Right atrium auricular region (tissue), 2 donors: ENCODE data around the gene CFAP65. TPM values are rescaled to one million over a fixed set of nuclear protein-coding genes. Genes with fewer than 3 reads are reported as not detected.

Experiments used
- DNase-seq: peaks from one replicate; pipeline ENCODE4 v3.0.0-alpha.2; 2019; ENCODE audit warnings: low spot score
- H3K27ac ChIP-seq, 2 donors: fragments of 200-600 bp; sonication (generic); 1 replicate in 1 of 2; 2 replicates in 1 of 2; pipeline ENCODE4 v1.5.1; 2016 to 2019
- H3K27me3 ChIP-seq, 2 donors: fragments of 200-600 bp; sonication (generic); one replicate each; pipeline versions ENCODE4 v1.5.1 to v1.6.0; 2017 to 2019
- H3K36me3 ChIP-seq: fragments of 200-600 bp; sonication (generic); one replicate; pipeline ENCODE4 v1.5.1; 2016
- H3K4me1 ChIP-seq, 2 donors: fragments of 200-600 bp; sonication (generic); one replicate each; pipeline versions ENCODE4 v1.5.1 to v1.6.0; 2017 to 2019
- H3K4me3 ChIP-seq, 2 donors: fragments of 200-600 bp; sonication (generic); 1 replicate in 1 of 2; 2 replicates in 1 of 2; pipeline ENCODE4 v1.5.1; 2017 to 2019; ENCODE audit warnings: mild to moderate bottlenecking in 1 of 2, moderate library complexity in 1 of 2
- H3K9me3 ChIP-seq, 2 donors: fragments of 200-600 bp; sonication (generic); one replicate each; pipeline ENCODE4 v1.5.1; 2019
- total RNA-seq, 2 donors: library from RNA; depleted of rRNA; stranded (reverse); fragments of >200 nt; gene quantifications; one replicate each; pipeline ENCODE4 v1.1.0, GENCODE V29; 2016
- TF ChIP-seq, protein P1 (sequence below), 2 donors: fragments of 200-600 bp; sonication (generic); IDR thresholded peaks; one replicate each; pipeline ENCODE4 v1.5.1; 2019; ENCODE audit warnings: antibody characterized with exemption in 2 of 2

Gene CFAP65
- total RNA-seq, 2 donors from 2014 or later: not detected

DNA sequence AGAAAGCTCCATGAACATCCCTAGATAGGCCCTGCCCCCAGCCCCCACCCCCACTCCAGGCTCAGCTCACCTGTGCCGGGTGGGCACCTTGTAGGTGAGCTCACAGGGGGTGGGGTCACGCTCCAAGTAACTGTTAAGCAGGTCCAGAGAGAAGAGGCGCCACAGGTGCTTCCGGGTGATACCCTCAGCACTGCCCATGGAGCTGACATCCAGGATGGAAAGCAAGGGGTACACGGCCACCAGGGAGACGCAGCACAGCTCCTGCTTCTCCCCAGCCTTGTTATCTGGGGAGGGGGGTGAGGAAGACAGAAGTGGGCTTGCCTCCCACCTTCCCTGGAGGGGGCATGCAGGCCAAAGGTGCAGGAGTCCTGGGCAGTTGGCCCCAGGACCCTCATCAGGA lies 21.9 kb downstream of the CFAP65 start:
- Histone ChIP-seq H3K36me3 (no peaks in the 10 kb centered on the region), H3K27me3 (no peaks in the 10 kb centered on the region), H3K4me1 (no peaks in the 10 kb centered on the region), H3K9me3 (no peaks in the 10 kb centered on the region), H3K4me3 (no peak overlapping the region), H3K27ac (no peak overlapping the region)
- TF ChIP-seq, protein P1, sequence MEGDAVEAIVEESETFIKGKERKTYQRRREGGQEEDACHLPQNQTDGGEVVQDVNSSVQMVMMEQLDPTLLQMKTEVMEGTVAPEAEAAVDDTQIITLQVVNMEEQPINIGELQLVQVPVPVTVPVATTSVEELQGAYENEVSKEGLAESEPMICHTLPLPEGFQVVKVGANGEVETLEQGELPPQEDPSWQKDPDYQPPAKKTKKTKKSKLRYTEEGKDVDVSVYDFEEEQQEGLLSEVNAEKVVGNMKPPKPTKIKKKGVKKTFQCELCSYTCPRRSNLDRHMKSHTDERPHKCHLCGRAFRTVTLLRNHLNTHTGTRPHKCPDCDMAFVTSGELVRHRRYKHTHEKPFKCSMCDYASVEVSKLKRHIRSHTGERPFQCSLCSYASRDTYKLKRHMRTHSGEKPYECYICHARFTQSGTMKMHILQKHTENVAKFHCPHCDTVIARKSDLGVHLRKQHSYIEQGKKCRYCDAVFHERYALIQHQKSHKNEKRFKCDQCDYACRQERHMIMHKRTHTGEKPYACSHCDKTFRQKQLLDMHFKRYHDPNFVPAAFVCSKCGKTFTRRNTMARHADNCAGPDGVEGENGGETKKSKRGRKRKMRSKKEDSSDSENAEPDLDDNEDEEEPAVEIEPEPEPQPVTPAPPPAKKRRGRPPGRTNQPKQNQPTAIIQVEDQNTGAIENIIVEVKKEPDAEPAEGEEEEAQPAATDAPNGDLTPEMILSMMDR (IDR thresholded peaks at IDR 0.05): no peak
- DNase-seq: no peak

DNA sequence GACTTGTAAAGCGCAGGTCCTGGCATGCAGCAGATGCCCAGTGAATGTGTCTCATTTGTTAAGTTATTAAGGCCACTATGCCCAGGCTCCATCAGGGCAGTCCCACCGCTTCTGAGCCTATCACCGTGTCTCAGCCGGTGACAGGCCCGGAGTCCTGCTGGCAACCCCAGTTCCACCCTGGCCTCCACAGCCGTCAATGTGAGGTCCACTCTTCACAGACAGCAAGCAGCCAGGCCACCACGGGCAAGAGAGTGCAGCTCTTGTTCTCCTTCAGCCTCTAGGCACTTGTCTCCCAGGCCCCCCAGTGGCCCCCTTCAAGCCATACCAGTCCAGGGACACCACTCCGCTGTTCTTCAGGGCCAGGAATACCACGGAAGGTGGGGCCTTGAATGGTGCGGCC lies 22.6 kb downstream of the CFAP65 start:
- TF ChIP-seq, protein P1 (IDR thresholded peaks at IDR 0.05): no peak

DNA sequence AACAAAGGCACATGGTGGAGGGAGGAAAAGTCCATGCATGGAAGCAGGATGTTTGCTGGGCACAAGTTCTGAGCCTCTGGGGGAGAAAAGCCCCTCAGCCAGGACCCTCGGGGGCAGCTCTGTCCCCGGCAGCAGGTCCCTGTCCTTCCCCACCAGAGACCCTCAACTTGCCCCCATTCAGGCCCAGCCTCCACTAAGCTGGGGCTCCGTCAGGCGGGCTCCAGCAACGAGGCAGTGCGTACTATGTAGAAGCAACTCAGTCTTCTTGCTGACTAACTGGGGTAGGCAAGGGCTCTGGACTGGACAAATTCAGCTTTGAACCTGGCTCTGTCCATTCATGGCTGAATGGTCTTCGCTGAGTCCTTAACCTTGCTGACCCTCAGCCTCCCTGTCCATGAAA lies 23.0 kb downstream of the CFAP65 start:
- Histone ChIP-seq H3K27me3 (no peaks in the 10 kb centered on the region), H3K4me1 (no peaks in the 10 kb centered on the region), H3K36me3 (no peaks in the 10 kb centered on the region), H3K9me3 (no peaks in the 10 kb centered on the region), H3K4me3 (no peak overlapping the region), H3K27ac (no peak overlapping the region)
- TF ChIP-seq, protein P1 (IDR thresholded peaks at IDR 0.05): no peak
- no peak for DNase-seq

More for the DNA sequence above, 22.6 kb downstream of the CFAP65 start:
- no peaks in the 10 kb centered on the region for H3K36me3 ChIP-seq
- no peaks in the 10 kb centered on the region for H3K27me3 ChIP-seq
- no peak overlapping the region for H3K4me3 ChIP-seq
- H3K9me3 ChIP-seq: no peaks in the 10 kb centered on the region
- H3K27ac ChIP-seq: no peak overlapping the region
- no peaks in the 10 kb centered on the region for H3K4me1 ChIP-seq
- no peak for DNase-seq

DNA sequence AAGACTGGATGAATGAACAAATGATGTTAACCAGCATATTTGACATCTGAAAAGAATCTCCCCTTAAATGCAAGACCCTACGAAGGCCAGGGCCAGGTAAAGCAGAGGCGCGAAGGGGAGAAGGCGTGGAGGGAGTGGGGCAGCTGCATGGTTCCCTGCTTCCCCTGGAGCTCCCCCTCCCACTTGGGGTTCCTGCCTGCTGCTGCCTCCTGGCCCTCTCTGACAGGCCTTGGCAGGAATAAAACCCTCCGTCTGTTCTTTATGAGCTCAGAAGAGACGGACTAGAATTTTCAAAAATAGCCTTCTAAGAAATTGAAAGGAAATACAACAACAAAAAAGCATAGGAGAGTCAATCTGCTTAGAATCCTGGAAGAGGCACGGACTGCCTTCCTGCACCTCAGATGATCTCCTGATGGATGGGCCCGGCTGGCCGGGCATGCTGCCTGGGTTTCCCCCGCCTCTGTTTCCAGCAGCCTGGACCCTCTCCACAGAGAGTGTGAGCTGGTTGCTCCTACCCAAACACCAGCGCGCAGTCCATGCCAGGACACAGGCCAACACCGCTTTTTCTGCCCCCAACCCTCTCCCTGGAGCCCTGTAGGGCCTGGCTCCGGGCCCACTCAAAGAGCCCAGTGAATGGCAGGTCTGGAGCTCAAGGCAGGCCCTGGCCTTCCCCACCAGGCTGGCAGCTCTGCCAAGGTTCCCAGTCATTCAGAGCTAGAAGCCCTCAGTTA lies 23.9 kb downstream of the CFAP65 start:
- no peak overlapping the region for H3K4me3 ChIP-seq
- no peaks in the 10 kb centered on the region for H3K9me3 ChIP-seq
- no peak overlapping the region for H3K27ac ChIP-seq
- H3K27me3 ChIP-seq: no peaks in the 10 kb centered on the region
- no peaks in the 10 kb centered on the region for H3K36me3 ChIP-seq
- TF ChIP-seq, protein P1 (IDR thresholded peaks at IDR 0.05): no peak
- no peaks in the 10 kb centered on the region for H3K4me1 ChIP-seq
- no peak for DNase-seq

DNA sequence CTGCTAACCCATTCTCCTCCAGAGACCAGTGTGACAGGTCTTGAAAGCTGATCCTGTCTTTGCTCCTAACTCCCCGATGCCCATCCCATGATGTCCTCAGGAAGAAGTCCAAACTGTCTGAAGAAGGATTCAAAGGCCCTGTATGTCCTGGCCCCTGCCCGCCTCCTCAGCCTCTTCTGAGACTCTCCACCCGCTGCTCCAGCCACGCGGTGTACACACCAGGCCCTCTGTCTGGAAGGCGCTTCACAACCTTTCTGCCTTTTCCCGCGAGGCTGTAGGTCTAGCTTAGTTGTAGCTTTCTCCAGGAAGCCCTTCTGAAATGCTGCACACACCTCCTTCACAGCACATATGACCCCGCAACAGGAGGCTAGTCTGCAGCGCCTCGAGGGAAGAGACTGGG lies 24.6 kb downstream of the CFAP65 start:
- Histone ChIP-seq H3K27me3 (no peaks in the 10 kb centered on the region), H3K4me1 (no peaks in the 10 kb centered on the region), H3K27ac (no peak overlapping the region), H3K9me3 (no peaks in the 10 kb centered on the region), H3K36me3 (no peaks in the 10 kb centered on the region), H3K4me3 (no peak overlapping the region)
- TF ChIP-seq, protein P1 (IDR thresholded peaks at IDR 0.05): no peak
- DNase-seq: no peak

DNA sequence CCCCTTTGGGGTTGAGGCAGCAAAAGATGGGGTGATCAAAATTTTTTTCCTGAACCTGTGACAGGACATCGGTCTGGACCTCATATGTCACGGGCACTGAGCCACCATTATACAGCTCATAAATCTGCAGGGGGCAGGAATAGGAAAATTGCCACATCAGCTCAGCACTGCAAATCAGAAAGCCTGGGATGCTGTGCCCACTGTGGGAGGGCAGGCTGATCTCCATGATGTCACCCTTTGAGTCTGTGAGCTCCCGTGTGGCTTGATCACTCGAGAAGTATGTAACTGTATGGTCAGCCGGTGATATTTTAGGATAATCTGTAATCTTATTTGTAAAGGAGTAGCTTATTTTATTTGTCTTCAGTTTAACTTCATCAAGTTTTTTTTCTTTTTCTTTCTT lies 30.4 kb downstream of the CFAP65 start:
- H3K27me3 ChIP-seq: no peaks in the 10 kb centered on the region
- H3K4me1 ChIP-seq: no peaks in the 10 kb centered on the region
- no peak overlapping the region for H3K4me3 ChIP-seq
- TF ChIP-seq, protein P1 (IDR thresholded peaks at IDR 0.05): no peak
- no peak for DNase-seq
- H3K9me3 ChIP-seq: no peaks in the 10 kb centered on the region
- H3K36me3 ChIP-seq: no peaks in the 10 kb centered on the region
- no peak overlapping the region for H3K27ac ChIP-seq
